HEK293 (cell line): ENCODE data around the gene DLD.

ENCODE experiments used
- REPIN1 ChIP-seq: fragments of 450-650 bp; formaldehyde crosslinking; IDR thresholded peaks from 2 replicates; pipeline ENCODE4 v1.5.1; 2017; ENCODE audit warnings: missing biosample characterization, missing genetic modification characterization, low read depth
- TCF7L2 ChIP-seq: IDR thresholded peaks from 2 replicates; pipeline ENCODE4 v1.6.1; 2011; ENCODE audit warnings: low read depth, mild to moderate bottlenecking, inconsistent platforms, low read length, moderate library complexity, borderline replicate concordance
- YY1 ChIP-seq: fragments of 450-650 bp; formaldehyde crosslinking; IDR thresholded peaks from 2 replicates; pipeline ENCODE4 v1.5.1; 2018; ENCODE audit warnings: missing biosample characterization, missing genetic modification characterization
- ZNF121 ChIP-seq: fragments of 450-650 bp; formaldehyde crosslinking; IDR thresholded peaks from 2 replicates; pipeline ENCODE4 v1.5.1; 2016; ENCODE audit warnings: missing biosample characterization, missing genetic modification characterization
- ZNF133 ChIP-seq: fragments of 450-650 bp; formaldehyde crosslinking; IDR thresholded peaks from 2 replicates; pipeline ENCODE4 v1.5.1; 2016; ENCODE audit warnings: missing biosample characterization, missing genetic modification characterization
- ZNF830 ChIP-seq: fragments of 450-650 bp; IDR thresholded peaks from 2 replicates; pipeline ENCODE4 v1.5.0; 2018; ENCODE audit warnings: missing biosample characterization, missing genetic modification characterization, low read depth, mild to moderate bottlenecking, moderate library complexity
- ZNF843 ChIP-seq: fragments of 450-650 bp; formaldehyde crosslinking; IDR thresholded peaks from 2 replicates; pipeline ENCODE4 v1.5.1; 2016; ENCODE audit warnings: missing biosample characterization, missing genetic modification characterization
- TF ChIP-seq, protein P1 (sequence below): fragments of 450-650 bp; formaldehyde crosslinking; IDR thresholded peaks from 2 replicates; pipeline ENCODE4 v1.5.1; 2016; ENCODE audit warnings: missing biosample characterization, missing genetic modification characterization
- TF ChIP-seq, protein P2 (sequence below): fragments of 450-650 bp; formaldehyde crosslinking; IDR thresholded peaks from 2 replicates; pipeline ENCODE4 v1.5.1; 2016; ENCODE audit warnings: missing biosample characterization, missing genetic modification characterization
- TF ChIP-seq, protein P3 (sequence below): fragments of 450-650 bp; formaldehyde crosslinking; IDR thresholded peaks from 2 replicates; pipeline ENCODE4 v1.5.1; 2016; ENCODE audit warnings: missing biosample characterization, missing genetic modification characterization
- TF ChIP-seq, protein P4 (sequence below): fragments of 450-650 bp; formaldehyde crosslinking; IDR thresholded peaks from 2 replicates; pipeline ENCODE4 v1.5.1; 2016; ENCODE audit warnings: missing biosample characterization, missing genetic modification characterization, low read depth

DNA sequence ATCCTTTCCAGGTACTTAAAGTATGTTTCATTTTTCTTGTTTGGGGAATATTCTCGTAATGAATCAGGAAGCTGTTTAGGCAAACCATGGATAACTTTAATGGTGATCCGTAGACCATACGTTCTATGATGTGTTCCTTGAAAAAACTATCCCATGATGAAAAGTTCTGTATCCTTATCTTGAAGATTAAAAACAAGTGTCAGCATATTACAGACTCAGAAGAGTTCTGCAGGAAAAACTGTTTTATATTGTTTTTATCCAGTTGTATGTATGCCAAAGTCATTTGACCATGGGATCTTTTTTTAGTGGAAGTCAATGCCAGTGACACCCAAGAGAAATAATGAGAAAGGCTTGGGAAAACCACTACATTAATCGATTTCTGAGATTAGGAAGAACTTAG, 52.0 kb downstream of the DLD start:
- TF ChIP-seq YY1 = no peak
- TF ChIP-seq ZNF133 = no peak
- TF ChIP-seq, protein P1, sequence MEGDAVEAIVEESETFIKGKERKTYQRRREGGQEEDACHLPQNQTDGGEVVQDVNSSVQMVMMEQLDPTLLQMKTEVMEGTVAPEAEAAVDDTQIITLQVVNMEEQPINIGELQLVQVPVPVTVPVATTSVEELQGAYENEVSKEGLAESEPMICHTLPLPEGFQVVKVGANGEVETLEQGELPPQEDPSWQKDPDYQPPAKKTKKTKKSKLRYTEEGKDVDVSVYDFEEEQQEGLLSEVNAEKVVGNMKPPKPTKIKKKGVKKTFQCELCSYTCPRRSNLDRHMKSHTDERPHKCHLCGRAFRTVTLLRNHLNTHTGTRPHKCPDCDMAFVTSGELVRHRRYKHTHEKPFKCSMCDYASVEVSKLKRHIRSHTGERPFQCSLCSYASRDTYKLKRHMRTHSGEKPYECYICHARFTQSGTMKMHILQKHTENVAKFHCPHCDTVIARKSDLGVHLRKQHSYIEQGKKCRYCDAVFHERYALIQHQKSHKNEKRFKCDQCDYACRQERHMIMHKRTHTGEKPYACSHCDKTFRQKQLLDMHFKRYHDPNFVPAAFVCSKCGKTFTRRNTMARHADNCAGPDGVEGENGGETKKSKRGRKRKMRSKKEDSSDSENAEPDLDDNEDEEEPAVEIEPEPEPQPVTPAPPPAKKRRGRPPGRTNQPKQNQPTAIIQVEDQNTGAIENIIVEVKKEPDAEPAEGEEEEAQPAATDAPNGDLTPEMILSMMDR = no peak
- no peak for TF ChIP-seq REPIN1
- TF ChIP-seq, protein P2, sequence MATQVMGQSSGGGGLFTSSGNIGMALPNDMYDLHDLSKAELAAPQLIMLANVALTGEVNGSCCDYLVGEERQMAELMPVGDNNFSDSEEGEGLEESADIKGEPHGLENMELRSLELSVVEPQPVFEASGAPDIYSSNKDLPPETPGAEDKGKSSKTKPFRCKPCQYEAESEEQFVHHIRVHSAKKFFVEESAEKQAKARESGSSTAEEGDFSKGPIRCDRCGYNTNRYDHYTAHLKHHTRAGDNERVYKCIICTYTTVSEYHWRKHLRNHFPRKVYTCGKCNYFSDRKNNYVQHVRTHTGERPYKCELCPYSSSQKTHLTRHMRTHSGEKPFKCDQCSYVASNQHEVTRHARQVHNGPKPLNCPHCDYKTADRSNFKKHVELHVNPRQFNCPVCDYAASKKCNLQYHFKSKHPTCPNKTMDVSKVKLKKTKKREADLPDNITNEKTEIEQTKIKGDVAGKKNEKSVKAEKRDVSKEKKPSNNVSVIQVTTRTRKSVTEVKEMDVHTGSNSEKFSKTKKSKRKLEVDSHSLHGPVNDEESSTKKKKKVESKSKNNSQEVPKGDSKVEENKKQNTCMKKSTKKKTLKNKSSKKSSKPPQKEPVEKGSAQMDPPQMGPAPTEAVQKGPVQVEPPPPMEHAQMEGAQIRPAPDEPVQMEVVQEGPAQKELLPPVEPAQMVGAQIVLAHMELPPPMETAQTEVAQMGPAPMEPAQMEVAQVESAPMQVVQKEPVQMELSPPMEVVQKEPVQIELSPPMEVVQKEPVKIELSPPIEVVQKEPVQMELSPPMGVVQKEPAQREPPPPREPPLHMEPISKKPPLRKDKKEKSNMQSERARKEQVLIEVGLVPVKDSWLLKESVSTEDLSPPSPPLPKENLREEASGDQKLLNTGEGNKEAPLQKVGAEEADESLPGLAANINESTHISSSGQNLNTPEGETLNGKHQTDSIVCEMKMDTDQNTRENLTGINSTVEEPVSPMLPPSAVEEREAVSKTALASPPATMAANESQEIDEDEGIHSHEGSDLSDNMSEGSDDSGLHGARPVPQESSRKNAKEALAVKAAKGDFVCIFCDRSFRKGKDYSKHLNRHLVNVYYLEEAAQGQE = no peak
- TF ChIP-seq ZNF830 = no peak
- TF ChIP-seq, protein P3, sequence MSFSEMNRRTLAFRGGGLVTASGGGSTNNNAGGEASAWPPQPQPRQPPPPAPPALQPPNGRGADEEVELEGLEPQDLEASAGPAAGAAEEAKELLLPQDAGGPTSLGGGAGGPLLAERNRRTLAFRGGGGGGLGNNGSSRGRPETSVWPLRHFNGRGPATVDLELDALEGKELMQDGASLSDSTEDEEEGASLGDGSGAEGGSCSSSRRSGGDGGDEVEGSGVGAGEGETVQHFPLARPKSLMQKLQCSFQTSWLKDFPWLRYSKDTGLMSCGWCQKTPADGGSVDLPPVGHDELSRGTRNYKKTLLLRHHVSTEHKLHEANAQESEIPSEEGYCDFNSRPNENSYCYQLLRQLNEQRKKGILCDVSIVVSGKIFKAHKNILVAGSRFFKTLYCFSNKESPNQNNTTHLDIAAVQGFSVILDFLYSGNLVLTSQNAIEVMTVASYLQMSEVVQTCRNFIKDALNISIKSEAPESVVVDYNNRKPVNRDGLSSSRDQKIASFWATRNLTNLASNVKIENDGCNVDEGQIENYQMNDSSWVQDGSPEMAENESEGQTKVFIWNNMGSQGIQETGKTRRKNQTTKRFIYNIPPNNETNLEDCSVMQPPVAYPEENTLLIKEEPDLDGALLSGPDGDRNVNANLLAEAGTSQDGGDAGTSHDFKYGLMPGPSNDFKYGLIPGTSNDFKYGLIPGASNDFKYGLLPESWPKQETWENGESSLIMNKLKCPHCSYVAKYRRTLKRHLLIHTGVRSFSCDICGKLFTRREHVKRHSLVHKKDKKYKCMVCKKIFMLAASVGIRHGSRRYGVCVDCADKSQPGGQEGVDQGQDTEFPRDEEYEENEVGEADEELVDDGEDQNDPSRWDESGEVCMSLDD = no peak
- TF ChIP-seq TCF7L2 = no peak
- no peak for TF ChIP-seq ZNF121 (tag by site-specific recombination)
- TF ChIP-seq, protein P4, sequence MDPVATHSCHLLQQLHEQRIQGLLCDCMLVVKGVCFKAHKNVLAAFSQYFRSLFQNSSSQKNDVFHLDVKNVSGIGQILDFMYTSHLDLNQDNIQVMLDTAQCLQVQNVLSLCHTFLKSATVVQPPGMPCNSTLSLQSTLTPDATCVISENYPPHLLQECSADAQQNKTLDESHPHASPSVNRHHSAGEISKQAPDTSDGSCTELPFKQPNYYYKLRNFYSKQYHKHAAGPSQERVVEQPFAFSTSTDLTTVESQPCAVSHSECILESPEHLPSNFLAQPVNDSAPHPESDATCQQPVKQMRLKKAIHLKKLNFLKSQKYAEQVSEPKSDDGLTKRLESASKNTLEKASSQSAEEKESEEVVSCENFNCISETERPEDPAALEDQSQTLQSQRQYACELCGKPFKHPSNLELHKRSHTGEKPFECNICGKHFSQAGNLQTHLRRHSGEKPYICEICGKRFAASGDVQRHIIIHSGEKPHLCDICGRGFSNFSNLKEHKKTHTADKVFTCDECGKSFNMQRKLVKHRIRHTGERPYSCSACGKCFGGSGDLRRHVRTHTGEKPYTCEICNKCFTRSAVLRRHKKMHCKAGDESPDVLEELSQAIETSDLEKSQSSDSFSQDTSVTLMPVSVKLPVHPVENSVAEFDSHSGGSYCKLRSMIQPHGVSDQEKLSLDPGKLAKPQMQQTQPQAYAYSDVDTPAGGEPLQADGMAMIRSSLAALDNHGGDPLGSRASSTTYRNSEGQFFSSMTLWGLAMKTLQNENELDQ (tag by site-specific recombination) = no peak
- TF ChIP-seq ZNF843 (tag by site-specific recombination) = no peak
